Gastrocnemius medialis (tissue), 4 donors: ENCODE results near the gene ZBED4. TPM values are rescaled to one million over a fixed set of nuclear protein-coding genes. Genes with fewer than 3 reads are reported as not detected.

Experiments used
- ATAC-seq, 2 donors: fragments of 150-250 bp; one replicate each; pipeline ENCODE4 v1.9.1; 2016
- DNase-seq, 2 donors: peaks; one replicate each; pipeline ENCODE4 v3.0.0-alpha.2; 2019
- H3K27ac ChIP-seq, 4 donors: fragments of 200-600 bp; sonication (generic); 1 replicate in 1 of 4; 2 replicates in 3 of 4; pipeline ENCODE4 v1.5.1; 2016 to 2018; ENCODE audit warnings: mild to moderate bottlenecking in 2 of 4, moderate library complexity in 1 of 4
- H3K27me3 ChIP-seq, 3 donors: fragments of 200-600 bp; sonication (generic) in 2 of 3; 1 replicate in 1 of 3; 2 replicates in 2 of 3; pipeline versions ENCODE4 v1.5.1 to v1.6.0; 2016 to 2019; ENCODE audit warnings: mild to moderate bottlenecking in 1 of 3, moderate library complexity in 1 of 3
- H3K36me3 ChIP-seq, 2 donors: fragments of 200-600 bp; sonication (generic) in 1 of 2; one replicate each; pipeline ENCODE4 v1.5.1; 2017 to 2018
- H3K4me1 ChIP-seq, 2 donors: fragments of 200-600 bp; sonication (generic) in 1 of 2; one replicate each; pipeline ENCODE4 v1.5.1; 2016 to 2017; ENCODE audit warnings: mild to moderate bottlenecking in 2 of 2
- H3K4me3 ChIP-seq, 4 donors: fragments of 200-600 bp; sonication (generic) in 3 of 4; 1 replicate in 1 of 4; 2 replicates in 3 of 4; pipeline ENCODE4 v1.5.1; 2016 to 2019; ENCODE audit warnings: mild to moderate bottlenecking in 2 of 4
- H3K9me3 ChIP-seq, 3 donors: fragments of 200-600 bp; sonication (generic) in 2 of 3; 1 replicate in 1 of 3; 2 replicates in 2 of 3; pipeline ENCODE4 v1.5.1; 2016 to 2019
- POLR2A ChIP-seq, 2 donors: fragments of 450-650 bp; IDR thresholded peaks; one replicate each; pipeline ENCODE4 v1.6.1; 2017; ENCODE audit warnings: antibody characterized with exemption in 2 of 2, mild to moderate bottlenecking in 2 of 2, moderate library complexity in 2 of 2
- in situ Hi-C, 4 donors: fragments of 200-750 bp; cut with MboI; loops; one replicate each; pipeline versions ENCODE4 v1.15.0 to v1.8.0; 2017; ENCODE audit warnings: low sequenced_read_pairs in 4 of 4
- intact Hi-C: fragments of 100-400 bp; cut with DNase I; formaldehyde crosslinking; loops from one replicate; pipeline ENCODE4 v1.15.1; 2023; ENCODE audit warnings: low total_unique reads
- total RNA-seq, 4 donors: library from RNA; depleted of rRNA; stranded (reverse); fragments of >200 nt; gene quantifications; one replicate each; pipeline versions ENCODE4 v1.1.0 to v1.2.3, GENCODE V29; 2016
- TF ChIP-seq, protein P1 (sequence below), 5 experiments: fragments of 450-650 bp in 3 of 5; fragments of 200-600 bp in 2 of 5; sonication (generic) in 2 of 5; IDR thresholded peaks in 4 of 5; conservative IDR thresholded peaks in 1 of 5; 1 replicate in 4 of 5; 2 replicates in 1 of 5; pipeline ENCODE4 v1.5.1; 2016 to 2019; ENCODE audit warnings: antibody characterized with exemption in 5 of 5, mild to moderate bottlenecking in 3 of 5, moderate library complexity in 3 of 5

ZBED4 gene
- total RNA-seq, 4 donors from 2014 or later: 6.7 to 8.4 (median 7.5) TPM

GRCh38 chr22:49853981-49854831, 562 bp downstream of the ZBED4 start:
- peak overlapping the region; percentile 49 to 66 (median 58) for H3K27ac ChIP-seq
- intact Hi-C loops (loop anchor here (1.0 to 10.0 kb wide), 6 partner anchors 26 to 651 kb away; partner anchors contain the start of genes ALG12, CRELD2, LMF2 and NCAPH2), in situ Hi-C loops (loop anchor here in 1 of 4 donors (10.0 kb wide), 1 partner anchor 61 kb away; the partner anchor contains the start of genes ALG12 and CRELD2)
- DNase-seq: no peak
- TF ChIP-seq, protein P1, sequence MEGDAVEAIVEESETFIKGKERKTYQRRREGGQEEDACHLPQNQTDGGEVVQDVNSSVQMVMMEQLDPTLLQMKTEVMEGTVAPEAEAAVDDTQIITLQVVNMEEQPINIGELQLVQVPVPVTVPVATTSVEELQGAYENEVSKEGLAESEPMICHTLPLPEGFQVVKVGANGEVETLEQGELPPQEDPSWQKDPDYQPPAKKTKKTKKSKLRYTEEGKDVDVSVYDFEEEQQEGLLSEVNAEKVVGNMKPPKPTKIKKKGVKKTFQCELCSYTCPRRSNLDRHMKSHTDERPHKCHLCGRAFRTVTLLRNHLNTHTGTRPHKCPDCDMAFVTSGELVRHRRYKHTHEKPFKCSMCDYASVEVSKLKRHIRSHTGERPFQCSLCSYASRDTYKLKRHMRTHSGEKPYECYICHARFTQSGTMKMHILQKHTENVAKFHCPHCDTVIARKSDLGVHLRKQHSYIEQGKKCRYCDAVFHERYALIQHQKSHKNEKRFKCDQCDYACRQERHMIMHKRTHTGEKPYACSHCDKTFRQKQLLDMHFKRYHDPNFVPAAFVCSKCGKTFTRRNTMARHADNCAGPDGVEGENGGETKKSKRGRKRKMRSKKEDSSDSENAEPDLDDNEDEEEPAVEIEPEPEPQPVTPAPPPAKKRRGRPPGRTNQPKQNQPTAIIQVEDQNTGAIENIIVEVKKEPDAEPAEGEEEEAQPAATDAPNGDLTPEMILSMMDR (IDR thresholded peaks at IDR 0.05 in 4 of 5, conservative IDR thresholded peaks at IDR 0.05 in 1 of 5): no peak
- no peak for TF ChIP-seq POLR2A (IDR thresholded peaks at IDR 0.05)
- peaks cover 18 to 27% of the 10 kb centered on the region in 2 donors for H3K4me1 ChIP-seq
- no peaks in the 10 kb centered on the region for H3K36me3 ChIP-seq
- ATAC-seq: peak; percentile 11 to 14
- H3K4me3 ChIP-seq: peak overlapping the region; percentile 54 to 69 (median 64)
- H3K27me3 ChIP-seq: peaks cover 16 to 18% (median 16%) of the 10 kb centered on the region in 3 donors
- no peaks in the 10 kb centered on the region for H3K9me3 ChIP-seq

DNA sequence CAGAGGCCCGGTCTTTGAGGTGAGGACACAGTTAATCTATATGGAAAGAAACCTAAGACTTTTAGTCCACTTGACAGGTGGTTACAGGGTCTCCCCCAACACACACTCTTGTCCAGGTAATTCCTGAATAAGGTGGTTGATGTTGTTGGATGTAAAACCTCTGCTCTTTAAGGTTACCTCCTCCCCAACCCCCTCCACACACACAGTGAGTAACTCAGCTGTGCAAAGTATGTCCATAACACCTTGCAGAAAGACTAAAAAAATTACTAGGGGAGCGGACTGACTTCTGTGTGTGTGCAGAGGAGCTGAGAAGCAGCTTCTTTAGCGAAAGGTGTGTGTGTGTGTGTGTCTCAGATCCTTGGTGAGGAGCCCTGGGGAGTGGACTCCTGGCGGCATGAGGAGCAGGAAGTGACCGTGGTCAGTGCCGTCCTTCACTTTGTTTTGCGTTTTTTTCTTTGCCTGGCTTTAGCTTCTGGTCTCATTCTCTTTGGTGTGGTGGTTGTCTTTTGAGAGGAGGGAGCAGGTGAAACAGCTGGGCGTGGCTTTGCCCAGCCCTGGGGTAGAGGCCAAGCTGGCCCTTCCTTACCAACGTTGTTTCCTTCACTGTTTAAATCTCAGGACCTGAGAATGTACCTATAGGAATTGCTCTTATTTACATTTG, 1.7 kb downstream of the ZBED4 start:
- H3K27me3 ChIP-seq: peaks cover 4 to 6% (median 4%) of the 10 kb centered on the region in 3 donors
- ATAC-seq: no peak
- H3K36me3 ChIP-seq: no peaks in the 10 kb centered on the region
- DNase-seq: no peak
- intact Hi-C loops (loop anchor here (10.0 kb wide), 1 partner anchor 649 kb away; the partner anchor contains the start of genes LMF2 and NCAPH2), in situ Hi-C loops (loop anchor here in 1 of 4 donors (10.0 kb wide), 1 partner anchor 59 kb away; the partner anchor contains the start of genes ALG12 and CRELD2)
- TF ChIP-seq, protein P1 (IDR thresholded peaks at IDR 0.05 in 4 of 5, conservative IDR thresholded peaks at IDR 0.05 in 1 of 5): no peak
- TF ChIP-seq POLR2A (IDR thresholded peaks at IDR 0.05): no peak
- H3K27ac ChIP-seq: no peak overlapping the region
- H3K9me3 ChIP-seq: no peaks in the 10 kb centered on the region
- peak overlapping the region in 2 of 4 donors; percentile 64 to 69 for H3K4me3 ChIP-seq
- H3K4me1 ChIP-seq: peaks cover 17 to 22% of the 10 kb centered on the region in 2 donors

- no peak overlapping the region for H3K4me3 ChIP-seq
- no peak for ATAC-seq
- DNase-seq: no peak
- H3K27me3 ChIP-seq: no peaks in the 10 kb centered on the region
- no peaks in the 10 kb centered on the region for H3K36me3 ChIP-seq
- H3K9me3 ChIP-seq: no peaks in the 10 kb centered on the region
- TF ChIP-seq POLR2A (IDR thresholded peaks at IDR 0.05): no peak
- TF ChIP-seq, protein P1 (IDR thresholded peaks at IDR 0.05 in 4 of 5, conservative IDR thresholded peaks at IDR 0.05 in 1 of 5): no peak
- peaks cover 17 to 22% of the 10 kb centered on the region in 2 donors for H3K4me1 ChIP-seq
- no peak overlapping the region for H3K27ac ChIP-seq
- in situ Hi-C loops (loop anchor here in 1 of 4 donors (10.0 kb wide), 1 partner anchor 58 kb away; the partner anchor contains the start of genes ALG12 and CRELD2), intact Hi-C loops (loop anchor here (10.0 kb wide), 1 partner anchor 648 kb away; the partner anchor contains the start of genes LMF2 and NCAPH2)
These were observed 2.7 kb downstream of the ZBED4 start for GRCh38 chr22:49856343-49856742.

GRCh38 chr22:49856766-49857618, 3.3 kb downstream of the ZBED4 start:
- Histone ChIP-seq H3K27me3 (no peaks in the 10 kb centered on the region), H3K4me1 (peaks cover 17 to 22% of the 10 kb centered on the region in 2 donors), H3K4me3 (no peak overlapping the region), H3K27ac (no peak overlapping the region), H3K9me3 (no peaks in the 10 kb centered on the region), H3K36me3 (no peaks in the 10 kb centered on the region)
- in situ Hi-C loops: loop anchor here in 1 of 4 donors (10.0 kb wide), 1 partner anchor 58 kb away; the partner anchor contains the start of genes ALG12 and CRELD2
- TF ChIP-seq, protein P1 (IDR thresholded peaks at IDR 0.05 in 4 of 5, conservative IDR thresholded peaks at IDR 0.05 in 1 of 5): no peak
- intact Hi-C loops: loop anchor here (10.0 kb wide), 1 partner anchor 648 kb away; the partner anchor contains the start of genes LMF2 and NCAPH2
- DNase-seq (no peak), ATAC-seq (no peak)
